ENCODE data around the gene SYCE3.

The SYCE3 gene

GRCh38 chr22:50599816-50600455 is 37.2 kb upstream of the SYCE3 start (continued):
- TF ChIP-seq, protein P1, sequence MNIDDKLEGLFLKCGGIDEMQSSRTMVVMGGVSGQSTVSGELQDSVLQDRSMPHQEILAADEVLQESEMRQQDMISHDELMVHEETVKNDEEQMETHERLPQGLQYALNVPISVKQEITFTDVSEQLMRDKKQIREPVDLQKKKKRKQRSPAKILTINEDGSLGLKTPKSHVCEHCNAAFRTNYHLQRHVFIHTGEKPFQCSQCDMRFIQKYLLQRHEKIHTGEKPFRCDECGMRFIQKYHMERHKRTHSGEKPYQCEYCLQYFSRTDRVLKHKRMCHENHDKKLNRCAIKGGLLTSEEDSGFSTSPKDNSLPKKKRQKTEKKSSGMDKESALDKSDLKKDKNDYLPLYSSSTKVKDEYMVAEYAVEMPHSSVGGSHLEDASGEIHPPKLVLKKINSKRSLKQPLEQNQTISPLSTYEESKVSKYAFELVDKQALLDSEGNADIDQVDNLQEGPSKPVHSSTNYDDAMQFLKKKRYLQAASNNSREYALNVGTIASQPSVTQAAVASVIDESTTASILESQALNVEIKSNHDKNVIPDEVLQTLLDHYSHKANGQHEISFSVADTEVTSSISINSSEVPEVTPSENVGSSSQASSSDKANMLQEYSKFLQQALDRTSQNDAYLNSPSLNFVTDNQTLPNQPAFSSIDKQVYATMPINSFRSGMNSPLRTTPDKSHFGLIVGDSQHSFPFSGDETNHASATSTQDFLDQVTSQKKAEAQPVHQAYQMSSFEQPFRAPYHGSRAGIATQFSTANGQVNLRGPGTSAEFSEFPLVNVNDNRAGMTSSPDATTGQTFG (tag by site-specific recombination; IDR thresholded peaks at IDR 0.05; ENCODE audit: borderline replicate concordance): no peak
- no peak for TF ChIP-seq ZNF629 (tag by site-specific recombination; IDR thresholded peaks at IDR 0.05)
- TF ChIP-seq ZNF248 (tag by site-specific recombination; IDR thresholded peaks at IDR 0.05): no peak
- TF ChIP-seq ZNF664 (tag by site-specific recombination; IDR thresholded peaks at IDR 0.05): no peak
- no peak for TF ChIP-seq ZNF157 (tag by site-specific recombination; IDR thresholded peaks at IDR 0.05)
- TF ChIP-seq BCL11A (tag by site-specific recombination; IDR thresholded peaks at IDR 0.05; ENCODE audit: low read depth): no peak
- no peak for TF ChIP-seq ZNF707 (tag by site-specific recombination; IDR thresholded peaks at IDR 0.05)
- TF ChIP-seq, protein P2, sequence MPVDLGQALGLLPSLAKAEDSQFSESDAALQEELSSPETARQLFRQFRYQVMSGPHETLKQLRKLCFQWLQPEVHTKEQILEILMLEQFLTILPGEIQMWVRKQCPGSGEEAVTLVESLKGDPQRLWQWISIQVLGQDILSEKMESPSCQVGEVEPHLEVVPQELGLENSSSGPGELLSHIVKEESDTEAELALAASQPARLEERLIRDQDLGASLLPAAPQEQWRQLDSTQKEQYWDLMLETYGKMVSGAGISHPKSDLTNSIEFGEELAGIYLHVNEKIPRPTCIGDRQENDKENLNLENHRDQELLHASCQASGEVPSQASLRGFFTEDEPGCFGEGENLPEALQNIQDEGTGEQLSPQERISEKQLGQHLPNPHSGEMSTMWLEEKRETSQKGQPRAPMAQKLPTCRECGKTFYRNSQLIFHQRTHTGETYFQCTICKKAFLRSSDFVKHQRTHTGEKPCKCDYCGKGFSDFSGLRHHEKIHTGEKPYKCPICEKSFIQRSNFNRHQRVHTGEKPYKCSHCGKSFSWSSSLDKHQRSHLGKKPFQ (tag by site-specific recombination; IDR thresholded peaks at IDR 0.05): no peak
- no peak for TF ChIP-seq ZNF571 (tag by site-specific recombination; IDR thresholded peaks at IDR 0.05)
- no peak for TF ChIP-seq REPIN1 (tag by site-specific recombination; IDR thresholded peaks at IDR 0.05; ENCODE audit: low read depth)
- TF ChIP-seq ZFP37 (tag by site-specific recombination; IDR thresholded peaks at IDR 0.05): no peak
- TF ChIP-seq ZNF658 (tag by site-specific recombination; IDR thresholded peaks at IDR 0.05): no peak
- TF ChIP-seq ZBTB17 (tag by site-specific recombination; IDR thresholded peaks at IDR 0.05): peak; percentile 44
- peak; percentile 59; the same call in 1 of the 2 replicates for TF ChIP-seq KLF8 (tag by site-specific recombination; IDR thresholded peaks at IDR 0.05)
- TF ChIP-seq SP2 (tag by site-specific recombination; IDR thresholded peaks at IDR 0.05): no peak
- TF ChIP-seq, protein P3, sequence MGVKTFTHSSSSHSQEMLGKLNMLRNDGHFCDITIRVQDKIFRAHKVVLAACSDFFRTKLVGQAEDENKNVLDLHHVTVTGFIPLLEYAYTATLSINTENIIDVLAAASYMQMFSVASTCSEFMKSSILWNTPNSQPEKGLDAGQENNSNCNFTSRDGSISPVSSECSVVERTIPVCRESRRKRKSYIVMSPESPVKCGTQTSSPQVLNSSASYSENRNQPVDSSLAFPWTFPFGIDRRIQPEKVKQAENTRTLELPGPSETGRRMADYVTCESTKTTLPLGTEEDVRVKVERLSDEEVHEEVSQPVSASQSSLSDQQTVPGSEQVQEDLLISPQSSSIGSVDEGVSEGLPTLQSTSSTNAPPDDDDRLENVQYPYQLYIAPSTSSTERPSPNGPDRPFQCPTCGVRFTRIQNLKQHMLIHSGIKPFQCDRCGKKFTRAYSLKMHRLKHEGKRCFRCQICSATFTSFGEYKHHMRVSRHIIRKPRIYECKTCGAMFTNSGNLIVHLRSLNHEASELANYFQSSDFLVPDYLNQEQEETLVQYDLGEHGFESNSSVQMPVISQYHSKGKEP (tag by site-specific recombination; IDR thresholded peaks at IDR 0.05): no peak
- TF ChIP-seq, protein P4, sequence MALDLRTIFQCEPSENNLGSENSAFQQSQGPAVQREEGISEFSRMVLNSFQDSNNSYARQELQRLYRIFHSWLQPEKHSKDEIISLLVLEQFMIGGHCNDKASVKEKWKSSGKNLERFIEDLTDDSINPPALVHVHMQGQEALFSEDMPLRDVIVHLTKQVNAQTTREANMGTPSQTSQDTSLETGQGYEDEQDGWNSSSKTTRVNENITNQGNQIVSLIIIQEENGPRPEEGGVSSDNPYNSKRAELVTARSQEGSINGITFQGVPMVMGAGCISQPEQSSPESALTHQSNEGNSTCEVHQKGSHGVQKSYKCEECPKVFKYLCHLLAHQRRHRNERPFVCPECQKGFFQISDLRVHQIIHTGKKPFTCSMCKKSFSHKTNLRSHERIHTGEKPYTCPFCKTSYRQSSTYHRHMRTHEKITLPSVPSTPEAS (tag by site-specific recombination; IDR thresholded peaks at IDR 0.05): no peak
- TF ChIP-seq ZNF16 (tag by site-specific recombination; IDR thresholded peaks at IDR 0.05; ENCODE audit: low read depth): no peak
- TF ChIP-seq ZNF169 (tag by site-specific recombination; IDR thresholded peaks at IDR 0.05): no peak
- no peak for TF ChIP-seq SETDB1 (IDR thresholded peaks at IDR 0.05; ENCODE audit: insufficient read length, low read length)
- TF ChIP-seq ZNF391 (tag by site-specific recombination; IDR thresholded peaks at IDR 0.05; ENCODE audit: borderline replicate concordance, low read depth): peak; percentile 32; the same call in 1 of the 2 replicates
- TF ChIP-seq ZNF558 (tag by site-specific recombination; IDR thresholded peaks at IDR 0.05): no peak
- peak; percentile 96 for TF ChIP-seq PBX3 (CRISPR knock-in tag; IDR thresholded peaks at IDR 0.05)
- TF ChIP-seq ZEB2 (tag by site-specific recombination; IDR thresholded peaks at IDR 0.05): no peak
- no peak for TF ChIP-seq ZNF175 (tag by site-specific recombination; IDR thresholded peaks at IDR 0.05)
- TF ChIP-seq, protein P5, sequence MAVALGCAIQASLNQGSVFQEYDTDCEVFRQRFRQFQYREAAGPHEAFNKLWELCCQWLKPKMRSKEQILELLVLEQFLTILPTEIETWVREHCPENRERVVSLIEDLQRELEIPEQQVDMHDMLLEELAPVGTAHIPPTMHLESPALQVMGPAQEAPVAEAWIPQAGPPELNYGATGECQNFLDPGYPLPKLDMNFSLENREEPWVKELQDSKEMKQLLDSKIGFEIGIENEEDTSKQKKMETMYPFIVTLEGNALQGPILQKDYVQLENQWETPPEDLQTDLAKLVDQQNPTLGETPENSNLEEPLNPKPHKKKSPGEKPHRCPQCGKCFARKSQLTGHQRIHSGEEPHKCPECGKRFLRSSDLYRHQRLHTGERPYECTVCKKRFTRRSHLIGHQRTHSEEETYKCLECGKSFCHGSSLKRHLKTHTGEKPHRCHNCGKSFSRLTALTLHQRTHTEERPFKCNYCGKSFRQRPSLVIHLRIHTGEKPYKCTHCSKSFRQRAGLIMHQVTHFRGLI (tag by site-specific recombination; IDR thresholded peaks at IDR 0.05): no peak
- no peak for TF ChIP-seq SALL2 (tag by site-specific recombination; IDR thresholded peaks at IDR 0.05; ENCODE audit: borderline replicate concordance)
- 0 out of 2 replicates have a peak, but pooled peaks have one; percentile 32 for TF ChIP-seq ZNF2 (tag by site-specific recombination; IDR thresholded peaks at IDR 0.05)
- TF ChIP-seq MZF1 (tag by site-specific recombination; IDR thresholded peaks at IDR 0.05; ENCODE audit: borderline replicate concordance): no peak
- no peak for TF ChIP-seq EGR2 (tag by site-specific recombination; IDR thresholded peaks at IDR 0.05; ENCODE audit: low read depth)
- TF ChIP-seq ZNF76 (tag by site-specific recombination; IDR thresholded peaks at IDR 0.05; ENCODE audit: borderline replicate concordance, low read depth): peak; percentile 24; the same call in 1 of the 2 replicates
